GM12864 (cell line): ENCODE data around the gene GRM3.

Source experiments
- DNase-seq: peaks from one replicate; pipeline ENCODE4 v3.0.0-alpha.2; 2011; ENCODE audit warnings: low read depth
- H3K4me3 ChIP-seq: 2 replicates; pipeline ENCODE4 v1.5.1; 2011; ENCODE audit warnings: mild to moderate bottlenecking, low read depth, low read length, control low read depth
- TF ChIP-seq, protein P1 (sequence below): IDR thresholded peaks from 2 replicates; pipeline ENCODE4 v1.5.1; 2011; ENCODE audit warnings: low read depth, mild to moderate bottlenecking, moderate library complexity, low read length, control low read depth, inconsistent platforms; ENCODE audit errors: missing control alignments

Gene GRM3

DNA sequence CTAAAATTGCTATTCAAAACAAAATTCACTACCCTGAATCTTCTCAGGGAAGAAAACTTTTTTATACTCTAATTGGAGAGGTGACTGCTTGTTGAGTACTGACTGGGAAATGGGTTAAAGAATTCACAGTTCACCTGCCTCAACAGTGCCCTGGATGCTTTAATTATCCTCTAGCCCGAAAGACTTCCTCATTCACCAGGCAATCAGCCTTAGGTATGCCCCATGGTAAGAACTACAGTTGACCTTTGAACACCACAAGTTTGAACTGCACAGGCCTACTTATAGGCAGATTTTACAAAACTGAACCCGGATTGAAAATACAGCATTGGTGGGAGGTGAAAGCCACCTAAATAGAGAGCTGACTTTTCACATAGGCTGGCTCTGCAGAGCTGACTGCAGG, 240.4 kb downstream of the GRM3 start:
- H3K4me3 ChIP-seq: no peak overlapping the region
- no peak for DNase-seq
- TF ChIP-seq, protein P1, sequence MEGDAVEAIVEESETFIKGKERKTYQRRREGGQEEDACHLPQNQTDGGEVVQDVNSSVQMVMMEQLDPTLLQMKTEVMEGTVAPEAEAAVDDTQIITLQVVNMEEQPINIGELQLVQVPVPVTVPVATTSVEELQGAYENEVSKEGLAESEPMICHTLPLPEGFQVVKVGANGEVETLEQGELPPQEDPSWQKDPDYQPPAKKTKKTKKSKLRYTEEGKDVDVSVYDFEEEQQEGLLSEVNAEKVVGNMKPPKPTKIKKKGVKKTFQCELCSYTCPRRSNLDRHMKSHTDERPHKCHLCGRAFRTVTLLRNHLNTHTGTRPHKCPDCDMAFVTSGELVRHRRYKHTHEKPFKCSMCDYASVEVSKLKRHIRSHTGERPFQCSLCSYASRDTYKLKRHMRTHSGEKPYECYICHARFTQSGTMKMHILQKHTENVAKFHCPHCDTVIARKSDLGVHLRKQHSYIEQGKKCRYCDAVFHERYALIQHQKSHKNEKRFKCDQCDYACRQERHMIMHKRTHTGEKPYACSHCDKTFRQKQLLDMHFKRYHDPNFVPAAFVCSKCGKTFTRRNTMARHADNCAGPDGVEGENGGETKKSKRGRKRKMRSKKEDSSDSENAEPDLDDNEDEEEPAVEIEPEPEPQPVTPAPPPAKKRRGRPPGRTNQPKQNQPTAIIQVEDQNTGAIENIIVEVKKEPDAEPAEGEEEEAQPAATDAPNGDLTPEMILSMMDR: no peak

DNA sequence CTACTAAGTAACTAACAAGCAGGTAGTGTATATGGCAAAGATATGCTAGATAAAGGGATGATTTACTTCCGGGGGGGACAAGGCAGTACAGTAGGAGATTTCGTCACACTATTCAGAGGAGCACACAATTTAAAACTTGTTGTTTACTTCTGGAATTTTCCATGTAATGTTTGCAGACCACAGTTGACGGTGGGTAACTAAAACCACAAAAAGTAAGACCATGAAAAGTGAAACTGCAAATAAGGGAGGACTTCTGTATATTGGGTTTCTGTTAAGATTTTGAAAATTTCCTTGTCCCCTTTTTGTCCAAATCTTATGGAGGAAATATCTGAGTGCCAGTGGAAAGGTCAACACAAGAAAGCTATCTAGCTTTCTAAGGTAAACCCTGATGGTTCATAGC, 245.8 kb downstream of the GRM3 start:
- no peak for DNase-seq
- TF ChIP-seq, protein P1: no peak
- H3K4me3 ChIP-seq: no peak overlapping the region

DNA sequence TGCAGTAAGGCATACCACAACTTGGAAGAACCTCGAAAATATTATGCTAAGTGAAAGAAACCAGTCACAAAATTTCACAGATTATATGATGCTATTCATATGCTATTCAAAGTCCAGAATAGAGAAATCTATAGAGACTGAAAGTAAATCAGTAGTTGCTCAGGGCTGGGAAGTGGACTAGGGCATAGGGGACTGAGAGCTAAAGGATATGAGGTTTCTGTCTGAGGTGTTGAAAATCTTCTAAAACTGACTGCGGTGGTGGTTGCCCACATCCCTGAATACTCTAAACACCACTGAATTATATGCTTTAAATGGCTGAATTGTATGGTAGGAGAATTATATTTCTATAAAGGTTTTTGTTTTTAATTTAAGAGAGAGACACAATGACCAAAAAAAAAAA, 254.5 kb downstream of the GRM3 start:
- DNase-seq: no peak
- TF ChIP-seq, protein P1: no peak
- no peak overlapping the region for H3K4me3 ChIP-seq

DNA sequence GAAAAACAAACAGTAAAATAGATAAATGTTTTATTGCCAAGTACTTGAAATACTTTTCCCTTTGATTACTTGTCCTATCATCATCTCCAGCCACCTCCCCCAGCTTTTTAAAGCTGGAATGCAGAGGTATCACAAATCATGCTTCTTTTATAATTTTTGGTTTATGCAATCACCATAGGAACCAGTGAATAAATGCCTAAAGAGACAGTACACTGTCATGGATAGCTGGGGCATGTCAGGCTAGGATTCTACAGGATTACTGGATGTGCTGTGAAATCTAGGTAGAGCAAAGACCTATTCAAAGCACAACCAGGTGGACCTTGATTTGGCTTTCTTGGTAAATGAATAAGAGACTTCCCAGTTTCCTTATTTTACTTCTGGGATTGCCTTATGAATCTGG, 257.2 kb downstream of the GRM3 start:
- no peak for DNase-seq
- H3K4me3 ChIP-seq: no peak overlapping the region
- TF ChIP-seq, protein P1: no peak

DNA sequence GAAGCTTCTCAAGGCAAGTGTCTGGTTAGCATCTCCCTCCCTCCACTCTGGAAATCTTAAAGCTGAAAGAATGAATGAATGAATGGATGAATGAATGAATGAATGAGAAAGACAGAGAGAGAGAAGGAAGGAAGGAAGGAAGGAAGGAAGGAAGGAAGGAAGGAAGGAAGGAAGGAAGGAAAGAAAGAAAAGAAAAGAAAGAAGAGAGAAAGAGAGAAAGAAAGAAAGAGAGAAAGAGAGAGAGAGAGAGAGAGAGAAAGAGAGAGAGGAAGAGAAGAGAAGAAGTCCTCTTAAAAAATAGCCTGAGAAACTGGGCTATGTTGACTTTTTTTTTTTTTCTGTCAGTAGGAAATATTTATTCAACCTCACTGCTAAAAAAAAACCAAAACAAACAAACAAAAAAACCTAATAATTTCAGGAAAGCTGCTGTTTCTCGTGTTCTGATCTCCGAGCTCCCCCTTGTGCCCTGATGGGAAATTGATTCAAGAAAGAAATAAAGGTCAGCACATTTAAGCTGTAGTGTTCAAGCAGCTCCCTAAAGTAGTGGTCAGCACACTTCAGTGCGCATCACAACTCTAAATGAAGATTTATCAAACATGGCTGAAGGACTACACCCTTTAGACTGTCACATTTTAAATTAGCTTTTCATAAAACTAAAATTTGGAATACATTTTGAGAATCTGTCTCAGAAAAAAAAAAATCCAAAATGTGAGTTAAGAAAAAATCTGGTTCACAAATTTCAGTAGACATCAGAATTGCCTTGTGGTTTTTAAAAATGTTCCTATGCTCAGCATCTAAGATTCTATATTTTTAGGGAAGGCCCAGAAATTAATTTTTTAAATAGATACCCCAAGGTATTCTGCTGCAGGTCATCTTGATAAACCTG, 261.5 kb downstream of the GRM3 start:
- DNase-seq: no peak
- no peak overlapping the region for H3K4me3 ChIP-seq
- TF ChIP-seq, protein P1: peak; percentile 68

DNA sequence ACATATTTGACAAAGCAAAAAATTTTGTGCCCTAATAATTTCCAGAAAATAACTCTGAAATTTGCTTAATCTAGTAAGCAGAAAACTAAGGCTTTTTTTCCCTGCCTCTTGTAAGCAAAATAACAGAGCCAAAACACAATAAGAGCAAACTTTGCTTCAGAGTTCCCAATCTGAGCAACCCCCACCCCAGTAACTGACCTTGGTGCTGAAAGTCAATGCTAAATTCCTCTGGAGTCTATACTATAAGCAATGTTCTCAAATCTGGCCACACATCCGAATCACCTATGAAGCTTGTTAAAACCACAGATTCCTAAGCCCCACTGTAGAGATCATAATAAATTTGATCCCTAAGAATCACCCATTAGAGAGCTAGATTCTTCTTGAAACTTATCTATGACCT, 265.2 kb downstream of the GRM3 start:
- H3K4me3 ChIP-seq: no peak overlapping the region
- TF ChIP-seq, protein P1: no peak
- DNase-seq: no peak

DNA sequence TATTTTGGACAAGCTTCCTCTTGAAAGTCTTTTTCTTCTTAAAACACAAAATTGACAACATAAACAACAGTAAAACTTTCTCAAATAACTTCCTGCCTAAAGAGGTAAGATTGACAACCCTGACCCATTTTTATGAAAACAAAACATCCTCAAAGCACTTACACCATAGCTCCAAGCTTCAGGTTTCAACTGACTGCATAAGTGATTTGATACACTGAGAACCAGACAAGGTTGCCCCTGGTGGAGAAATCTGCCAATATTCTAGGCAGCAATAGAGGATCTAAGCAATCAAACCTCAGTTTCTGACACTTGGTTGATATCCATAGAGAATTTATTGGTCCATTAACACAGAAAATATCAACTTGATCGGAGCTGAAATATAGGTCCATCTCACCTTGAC, 267.9 kb downstream of the GRM3 start:
- no peak for DNase-seq
- TF ChIP-seq, protein P1: peak; percentile 29
- H3K4me3 ChIP-seq: no peak overlapping the region
